Measurements from ENCODE around the gene KLK15. TPM values are rescaled to one million over a fixed set of nuclear protein-coding genes. Genes with fewer than 3 reads are reported as not detected.

Gene KLK15
- polyA plus RNA-seq, 2 of the 4 experiments (the other 2 are of a cell fraction), result not detected

GRCh38 chr19:50794074-50794875 is 39.1 kb downstream of the KLK15 start (continued):
- no peak for TF ChIP-seq REST (IDR thresholded peaks at IDR 0.05)
- peak in 1 of 2 experiments; percentile 4; a peak in 1 of 5 replicates for TF ChIP-seq JUN (IDR thresholded peaks at IDR 0.05)
- no peak for TF ChIP-seq HEYL (CRISPR knock-in tag; IDR thresholded peaks at IDR 0.05)
- peak; percentile 75 for TF ChIP-seq POLR2AphosphoS2 (conservative IDR thresholded peaks at IDR 0.05; ENCODE audit: low read length)
- 0 out of 2 replicates have a peak, but pooled peaks have one; percentile 48 for TF ChIP-seq E2F6 (IDR thresholded peaks at IDR 0.05; ENCODE audit: borderline replicate concordance, low read depth)
- TF ChIP-seq FOSL2 (IDR thresholded peaks at IDR 0.05), result no peak
- TF ChIP-seq FOSL2 (CRISPR knock-in tag; IDR thresholded peaks at IDR 0.05), result 0 out of 2 replicates have a peak, but pooled peaks have one; percentile 19

GRCh38 chr19:50793558-50794065 is 39.8 kb downstream of the KLK15 start:
- peaks cover 9% of the 10 kb centered on the region; the same call in 2 of the 3 replicates for H3K4me1 ChIP-seq
- no peak overlapping the region for H3K27ac ChIP-seq
- 54% methylated on average over 11 of the region's 11 CpGs for WGBS (ENCODE audit: missing lambda C conversion rate)
- H3K4me2 ChIP-seq, result no peak overlapping the region
- H3K4me3 ChIP-seq, result no peak overlapping the region
- ChIA-PET POLR2A (interaction anchor here (0.7 to 3.1 kb wide), 3 partner anchors 11 to 129 kb away, joined by 3 to 26 read pairs (median 10); no protein-coding TSS in a partner anchor), CTCF (interaction anchor here (0.5 to 11.9 kb wide), 7 partner anchors 10 to 366 kb away, joined by 3 to 121 read pairs (median 6); no protein-coding TSS in a partner anchor)
- FAIRE-seq (no peak), DNase-seq (ENCODE audit: low read depth in 1 of 2, low spot score in 1 of 2) (no peak), ATAC-seq (peak; percentile 0 to 5; a peak in 4 of 6 replicates)
- TF ChIP-seq PBX3 (IDR thresholded peaks at IDR 0.05) (peak; percentile 46), TP53 (CRISPR knock-in tag; IDR thresholded peaks at IDR 0.05) (peak; percentile 14; the same call in 1 of the 2 replicates), FOSB (CRISPR knock-in tag; IDR thresholded peaks at IDR 0.05) (peak; percentile 52; the same call in 1 of the 2 replicates), HMGXB4 (CRISPR knock-in tag; IDR thresholded peaks at IDR 0.05; ENCODE audit: borderline replicate concordance) (no peak), MYC (IDR thresholded peaks at IDR 0.05; ENCODE audit: borderline replicate concordance, low read length) (no peak), TFCP2L1 (CRISPR knock-in tag; IDR thresholded peaks at IDR 0.05) (0 out of 2 replicates have a peak, but pooled peaks have one; percentile 54), HOXA7 (CRISPR knock-in tag; IDR thresholded peaks at IDR 0.05) (0 out of 2 replicates have a peak, but pooled peaks have one; percentile 13)
- no peaks in the 10 kb centered on the region for H3K9me3 ChIP-seq

Measured in A549 (cell line).